ENCODE measurements around the gene KIAA1217.

DNA sequence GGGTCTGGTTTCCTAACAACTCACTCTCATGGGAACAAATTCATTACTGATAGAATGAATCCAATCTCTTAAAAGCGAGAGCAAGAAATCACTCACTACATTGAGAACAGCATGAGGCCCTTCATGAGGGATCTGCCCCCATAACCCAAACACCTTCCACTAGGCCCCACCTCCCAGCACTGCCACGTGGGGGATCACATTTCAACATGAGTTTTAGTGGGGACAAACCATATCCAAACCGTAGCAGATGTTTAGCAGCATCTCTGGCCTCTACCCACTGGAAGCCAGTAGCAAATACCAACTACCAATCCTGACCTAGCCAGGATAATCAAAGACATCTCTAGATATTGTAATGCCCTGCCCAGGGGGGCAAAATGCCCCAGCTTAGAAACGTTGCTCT, 270.9 kb downstream of the KIAA1217 start:
- TF ChIP-seq POLR2A (IDR thresholded peaks at IDR 0.05; ENCODE audit: low read length): no peak
- TF ChIP-seq GATA1 (IDR thresholded peaks at IDR 0.05; ENCODE audit: low read depth, low read length): no peak
